Left kidney (tissue), 8 donors: Measurements from ENCODE around the gene SLC12A8. TPM values are rescaled to one million over a fixed set of nuclear protein-coding genes. Genes with fewer than 3 reads are reported as not detected.

ENCODE experiments used
- DNase-seq: peaks from one replicate; pipeline ENCODE4 v3.0.0-alpha.2; 2013
- long read RNA-seq, 8 donors: transcript quantifications; one replicate each; lab custom pipeline, GENCODE V29; 2026
- polyA plus RNA-seq: library from polyadenylated mRNA; unstranded; fragments of 120-200 nt; gene quantifications from one replicate; pipeline ENCODE4 v1.2.1, GENCODE V29; 2013; ENCODE audit not compliant: insufficient read length

Gene SLC12A8
- polyA plus RNA-seq, result 7.7 TPM
- long read RNA-seq, donor 1, partial matches to known transcripts, result 0 of 1 reads
- long read RNA-seq, donor 1, other reads (novel, unspliced or antisense), result 0 of 1 reads
- long read RNA-seq, donor 2, result 0 reads
- long read RNA-seq, donor 3, result 0 reads
- long read RNA-seq, donor 4, result 0 reads
- long read RNA-seq, donor 5, partial matches to known transcripts, result 0 of 1 reads
- long read RNA-seq, donor 5, other reads (novel, unspliced or antisense), result 0 of 1 reads
- long read RNA-seq, donor 6, result 0 reads
- long read RNA-seq, donor 7, result 0 reads
- long read RNA-seq, donor 8, result 0 reads

- no peak for DNase-seq
Observed at GRCh38 chr3:125212509-125213363, at the start of gene SLC12A8. Gene SLC12A8, minus strand, starts transcription at chr3:125212748. Its CDS starts 1,399 bp downstream, at chr3:125211349.

GRCh38 chr3:125262161-125262560 lies 49.6 kb upstream of the SLC12A8 start:
- no peak for DNase-seq

GRCh38 chr3:125261031-125261430 lies 48.5 kb upstream of the SLC12A8 start:
- DNase-seq, result no peak

- no peak for DNase-seq
Observed at GRCh38 chr3:125260158-125260557, 47.6 kb upstream of the SLC12A8 start.

GRCh38 chr3:125257536-125257935 lies 45.0 kb upstream of the SLC12A8 start:
- DNase-seq, result no peak

GRCh38 chr3:125256675-125257074 lies 44.1 kb upstream of the SLC12A8 start:
- DNase-seq, result no peak

GRCh38 chr3:125250973-125251372 lies 38.4 kb upstream of the SLC12A8 start:
- no peak for DNase-seq

GRCh38 chr3:125246237-125246636 lies 33.7 kb upstream of the SLC12A8 start:
- DNase-seq, result no peak

- no peak for DNase-seq
Observed at GRCh38 chr3:125245521-125245920, 33.0 kb upstream of the SLC12A8 start.

GRCh38 chr3:125240496-125240895 lies 27.9 kb upstream of the SLC12A8 start:
- no peak for DNase-seq

GRCh38 chr3:125239266-125239665 lies 26.7 kb upstream of the SLC12A8 start:
- DNase-seq, result no peak

GRCh38 chr3:125238759-125239158 lies 26.2 kb upstream of the SLC12A8 start:
- no peak for DNase-seq

GRCh38 chr3:125236331-125236903 lies 23.9 kb upstream of the SLC12A8 start:
- DNase-seq, result no peak

GRCh38 chr3:125234831-125235230 lies 22.3 kb upstream of the SLC12A8 start:
- DNase-seq, result no peak

GRCh38 chr3:125232401-125232800 lies 19.9 kb upstream of the SLC12A8 start:
- DNase-seq, result no peak

GRCh38 chr3:125231895-125232294 lies 19.3 kb upstream of the SLC12A8 start:
- DNase-seq, result no peak

- no peak for DNase-seq
Observed at GRCh38 chr3:125229707-125230106, 17.2 kb upstream of the SLC12A8 start.

GRCh38 chr3:125229168-125229567 lies 16.6 kb upstream of the SLC12A8 start:
- DNase-seq, result no peak

GRCh38 chr3:125221831-125222230 lies 9.3 kb upstream of the SLC12A8 start:
- DNase-seq, result no peak

GRCh38 chr3:125220727-125221429 lies 8.3 kb upstream of the SLC12A8 start:
- no peak for DNase-seq

GRCh38 chr3:125220183-125220582 lies 7.6 kb upstream of the SLC12A8 start:
- no peak for DNase-seq

- no peak for DNase-seq
Observed at GRCh38 chr3:125219261-125219701, 6.7 kb upstream of the SLC12A8 start.
